ENCODE data around the gene NKD2. TPM values are rescaled to one million over a fixed set of nuclear protein-coding genes. Genes with fewer than 3 reads are reported as not detected.

NKD2 gene
- total and polyA plus RNA-seq, 8 donors: 1.8 to 13.6 (median 7.9) TPM; not detected in 2

DNA sequence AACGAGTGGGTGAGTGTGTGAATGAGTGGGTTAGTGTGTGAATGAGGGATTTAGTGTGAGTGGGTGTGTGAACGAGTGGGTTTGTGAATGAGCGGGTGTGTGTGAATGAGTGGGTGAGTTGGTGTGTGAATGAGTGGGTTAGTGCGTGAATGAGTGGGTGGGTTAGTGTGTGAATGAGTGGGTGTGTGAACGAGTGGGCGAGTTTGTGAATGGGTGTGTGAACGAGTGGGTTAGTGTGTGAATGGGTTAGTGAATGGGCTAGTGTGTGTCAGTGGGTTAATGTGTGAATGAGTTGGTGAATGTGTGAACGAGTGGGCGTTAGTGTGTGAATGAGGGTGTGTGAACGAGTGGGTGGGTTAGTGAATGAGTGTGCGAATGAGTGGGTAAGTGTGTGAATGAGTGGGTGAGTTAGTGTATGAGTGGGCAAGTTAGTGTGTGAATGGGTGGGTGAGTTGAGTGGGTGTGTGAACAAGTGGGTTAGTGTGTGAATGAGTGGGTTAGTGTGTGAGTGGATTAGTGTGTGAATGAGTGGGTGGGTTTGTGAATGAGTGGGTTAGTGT is 39.6 kb downstream of the NKD2 start:
- TF ChIP-seq POLR2A (IDR thresholded peaks at IDR 0.05): no peak
- TF ChIP-seq POLR2AphosphoS5 (IDR thresholded peaks at IDR 0.05): no peak
- TF ChIP-seq EP300 (IDR thresholded peaks at IDR 0.05): no peak
- TF ChIP-seq, protein P1, sequence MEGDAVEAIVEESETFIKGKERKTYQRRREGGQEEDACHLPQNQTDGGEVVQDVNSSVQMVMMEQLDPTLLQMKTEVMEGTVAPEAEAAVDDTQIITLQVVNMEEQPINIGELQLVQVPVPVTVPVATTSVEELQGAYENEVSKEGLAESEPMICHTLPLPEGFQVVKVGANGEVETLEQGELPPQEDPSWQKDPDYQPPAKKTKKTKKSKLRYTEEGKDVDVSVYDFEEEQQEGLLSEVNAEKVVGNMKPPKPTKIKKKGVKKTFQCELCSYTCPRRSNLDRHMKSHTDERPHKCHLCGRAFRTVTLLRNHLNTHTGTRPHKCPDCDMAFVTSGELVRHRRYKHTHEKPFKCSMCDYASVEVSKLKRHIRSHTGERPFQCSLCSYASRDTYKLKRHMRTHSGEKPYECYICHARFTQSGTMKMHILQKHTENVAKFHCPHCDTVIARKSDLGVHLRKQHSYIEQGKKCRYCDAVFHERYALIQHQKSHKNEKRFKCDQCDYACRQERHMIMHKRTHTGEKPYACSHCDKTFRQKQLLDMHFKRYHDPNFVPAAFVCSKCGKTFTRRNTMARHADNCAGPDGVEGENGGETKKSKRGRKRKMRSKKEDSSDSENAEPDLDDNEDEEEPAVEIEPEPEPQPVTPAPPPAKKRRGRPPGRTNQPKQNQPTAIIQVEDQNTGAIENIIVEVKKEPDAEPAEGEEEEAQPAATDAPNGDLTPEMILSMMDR (IDR thresholded peaks at IDR 0.05): no peak

DNA sequence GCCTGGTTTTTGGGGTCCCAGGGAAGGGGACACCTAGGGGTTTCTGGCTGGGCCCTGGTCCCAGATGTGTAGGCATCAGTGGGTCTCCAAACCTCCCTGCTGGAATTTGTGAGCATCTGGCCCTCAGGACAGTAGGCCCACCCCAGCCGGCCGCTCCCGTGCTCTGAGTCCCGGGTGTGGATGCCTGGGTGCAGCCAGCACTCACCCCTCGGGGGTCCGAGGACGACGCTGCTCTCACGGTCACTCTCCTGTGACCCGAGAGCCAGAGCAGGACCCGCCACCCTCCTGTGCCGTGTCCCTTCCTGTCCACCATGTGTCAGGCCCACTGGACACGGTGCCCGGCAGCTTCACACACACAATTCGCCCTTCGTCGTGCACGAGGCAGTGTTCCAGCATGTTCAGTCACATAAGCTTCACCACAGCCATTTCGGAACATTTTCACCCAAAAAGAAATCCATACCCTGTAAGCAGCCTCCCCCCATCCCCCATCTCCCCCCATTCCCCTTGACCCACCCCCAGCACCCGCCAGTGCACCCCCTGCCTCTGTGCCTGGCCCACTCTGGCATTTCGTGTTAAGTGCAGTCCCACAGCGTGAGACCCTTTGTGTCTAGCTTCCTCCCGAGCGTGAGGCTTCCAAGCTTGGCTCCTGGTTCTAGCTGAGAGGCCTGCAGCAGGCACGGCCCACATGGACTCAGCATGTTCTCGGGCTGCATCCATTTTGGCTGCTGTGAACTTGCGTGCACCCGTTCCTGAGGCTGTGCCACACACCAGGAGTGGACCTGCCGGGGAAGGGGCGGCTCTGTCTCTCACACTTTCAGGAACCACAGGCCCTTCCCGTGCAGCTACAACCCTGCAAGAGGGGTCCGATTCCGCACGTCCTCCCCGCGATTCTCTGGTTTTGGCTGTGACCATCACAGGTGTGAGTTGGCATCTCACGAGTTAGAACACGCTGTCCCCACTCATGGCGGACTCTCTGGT is 40.5 kb downstream of the NKD2 start:
- 75 to 83% (median 78%) methylated on average over 35 to 39 of the region's 39 CpGs for WGBS, 5 donors
- no peaks in the 10 kb centered on the region for H3K27me3 ChIP-seq
- no peaks in the 10 kb centered on the region for H3K4me1 ChIP-seq
- intact Hi-C loops (cut with DNase I; ENCODE audit: low total_unique reads): no loop called here
- DNase-seq: no peak
- no peak overlapping the region for H3K27ac ChIP-seq
- TF ChIP-seq POLR2AphosphoS5 (IDR thresholded peaks at IDR 0.05): no peak
- H3K4me3 ChIP-seq: no peak overlapping the region
- H3K36me3 ChIP-seq: peaks cover 23 to 43% (median 40%) of the 10 kb centered on the region in 4 donors
- H3K9me3 ChIP-seq: no peaks in the 10 kb centered on the region

More for the DNA sequence above, 39.6 kb downstream of the NKD2 start:
- no peaks in the 10 kb centered on the region for H3K9me3 ChIP-seq
- H3K27ac ChIP-seq: no peak overlapping the region
- 86 to 90% (median 87%) methylated on average over 11 of the region's 11 CpGs for WGBS, 5 donors
- H3K4me3 ChIP-seq: no peak overlapping the region
- no peaks in the 10 kb centered on the region for H3K4me1 ChIP-seq
- peaks cover 19 to 34% (median 31%) of the 10 kb centered on the region in 4 donors for H3K36me3 ChIP-seq
- intact Hi-C loops (cut with DNase I; ENCODE audit: low total_unique reads): no loop called here
- no peak for DNase-seq
- no peaks in the 10 kb centered on the region for H3K27me3 ChIP-seq

DNA sequence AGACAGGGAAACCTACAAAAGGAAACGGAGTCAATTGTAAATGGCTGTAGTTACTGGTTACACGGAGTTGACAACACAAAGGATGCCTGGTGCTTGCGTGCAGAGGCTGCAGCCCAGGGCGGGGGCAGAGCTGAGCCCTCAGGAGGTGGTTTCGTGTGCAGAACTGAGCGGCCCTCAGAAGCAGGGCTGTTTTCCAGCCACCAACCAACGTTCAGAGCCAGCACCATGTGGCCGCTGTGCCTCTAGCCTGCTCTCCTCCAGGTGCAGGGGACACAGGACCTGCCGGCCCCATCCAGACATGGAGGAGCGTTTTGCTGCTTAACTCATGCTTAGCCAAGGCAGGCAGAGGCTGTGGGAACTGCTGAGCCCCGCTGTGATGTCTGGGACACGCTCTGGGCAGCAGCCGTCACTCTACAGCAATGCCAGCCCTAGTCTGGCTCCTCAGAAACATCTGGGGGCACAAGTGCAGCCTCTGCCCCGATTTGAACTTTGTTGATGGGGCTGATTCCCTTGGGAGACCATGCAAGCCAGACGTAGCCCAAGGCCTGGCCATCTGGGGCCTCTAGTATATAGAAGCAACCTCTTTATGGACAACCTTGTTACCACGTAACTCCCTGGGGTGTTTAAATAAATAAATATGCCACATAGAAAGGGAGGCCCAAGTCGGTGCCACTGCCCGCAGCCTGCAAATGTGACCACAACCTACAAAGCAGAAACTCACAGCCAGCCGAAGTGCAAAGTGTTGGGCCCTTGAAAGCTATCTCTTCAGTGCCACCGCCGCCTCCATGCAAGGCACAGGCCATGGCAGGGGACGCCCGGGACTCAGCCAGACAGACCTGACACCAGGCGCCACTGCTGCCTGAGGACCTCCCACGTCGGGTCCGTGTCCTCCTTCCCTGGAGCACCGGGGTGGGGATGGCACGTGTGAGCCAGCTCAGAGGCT is 42.1 kb downstream of the NKD2 start:
- no peak for DNase-seq
- no peak overlapping the region for H3K27ac ChIP-seq
- intact Hi-C loops (cut with DNase I; ENCODE audit: low total_unique reads): no loop called here
- TF ChIP-seq POLR2A (IDR thresholded peaks at IDR 0.05) (no peak), POLR2AphosphoS5 (IDR thresholded peaks at IDR 0.05) (no peak), EP300 (IDR thresholded peaks at IDR 0.05) (no peak)
- TF ChIP-seq, protein P1 (IDR thresholded peaks at IDR 0.05): no peak
- no peaks in the 10 kb centered on the region for H3K27me3 ChIP-seq
- H3K9me3 ChIP-seq: no peaks in the 10 kb centered on the region
- 76 to 82% (median 80%) methylated on average over 21 to 29 of the region's 29 CpGs for WGBS, 5 donors
- peaks cover 30 to 58% (median 55%) of the 10 kb centered on the region in 4 donors for H3K36me3 ChIP-seq
- H3K4me1 ChIP-seq: no peaks in the 10 kb centered on the region
- no peak overlapping the region for H3K4me3 ChIP-seq

DNA sequence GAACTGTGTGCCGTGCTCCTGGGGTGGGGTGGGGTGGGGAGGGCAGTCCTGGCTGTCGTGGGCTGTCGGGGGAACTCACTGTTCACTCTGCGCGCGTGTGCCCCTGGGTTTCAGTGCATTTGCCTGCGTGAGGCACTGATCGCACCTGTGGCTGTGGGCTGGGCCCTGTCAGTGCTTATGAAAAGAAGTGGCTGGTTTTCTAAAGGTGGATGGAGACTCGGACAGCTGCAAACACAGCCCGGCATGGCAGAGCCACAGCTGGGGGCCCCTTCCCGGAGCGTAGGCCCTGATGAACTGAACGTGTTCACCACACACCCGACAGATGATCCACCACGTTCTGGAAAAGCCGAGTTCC is 42.7 kb downstream of the NKD2 start:
- WGBS, 5 donors: 87 to 91% (median 90%) methylated on average over 13 to 16 of the region's 16 CpGs
- no peak for TF ChIP-seq POLR2A (IDR thresholded peaks at IDR 0.05)
- no peak for TF ChIP-seq POLR2AphosphoS5 (IDR thresholded peaks at IDR 0.05)
- TF ChIP-seq, protein P1 (IDR thresholded peaks at IDR 0.05): no peak
- TF ChIP-seq EP300 (IDR thresholded peaks at IDR 0.05): no peak
- no peaks in the 10 kb centered on the region for H3K9me3 ChIP-seq

More for the DNA sequence above, 42.7 kb downstream of the NKD2 start:
- DNase-seq: no peak
- intact Hi-C loops (cut with DNase I; ENCODE audit: low total_unique reads): no loop called here
- no peaks in the 10 kb centered on the region for H3K27me3 ChIP-seq
- peaks cover 35 to 65% (median 62%) of the 10 kb centered on the region in 4 donors for H3K36me3 ChIP-seq
- no peak overlapping the region for H3K4me3 ChIP-seq
- no peak overlapping the region for H3K27ac ChIP-seq
- H3K4me1 ChIP-seq: no peaks in the 10 kb centered on the region
